Ishikawa (cell line): ENCODE data around the gene BRAP.

Source experiments
- CEBPB ChIP-seq: IDR thresholded peaks from 2 replicates; pipeline ENCODE4 v1.6.1; 2012
- CREB1 ChIP-seq: IDR thresholded peaks from 2 replicates; pipeline ENCODE4 v1.6.1; 2012; ENCODE audit warnings: low read depth
- EGR1 ChIP-seq: IDR thresholded peaks from 2 replicates; pipeline ENCODE4 v1.6.1; 2012
- EP300 ChIP-seq: IDR thresholded peaks from 2 replicates; pipeline ENCODE4 v1.6.1; 2012; ENCODE audit warnings: borderline replicate concordance
- FOXM1 ChIP-seq: IDR thresholded peaks from 2 replicates; pipeline ENCODE4 v1.6.1; 2012; ENCODE audit warnings: low read depth, borderline replicate concordance
- MAX ChIP-seq: IDR thresholded peaks from 2 replicates; pipeline ENCODE4 v1.6.1; 2012
- NFIC ChIP-seq: IDR thresholded peaks from 2 replicates; pipeline ENCODE4 v1.6.1; 2012
- RAD21 ChIP-seq: IDR thresholded peaks from 2 replicates; pipeline ENCODE4 v1.6.1; 2012; ENCODE audit warnings: low read depth
- REST ChIP-seq: IDR thresholded peaks from 2 replicates; pipeline ENCODE4 v1.6.1; 2012; ENCODE audit warnings: low read depth, mild to moderate bottlenecking
- TAF1 ChIP-seq: IDR thresholded peaks from 2 replicates; pipeline ENCODE4 v1.6.1; 2012; ENCODE audit warnings: low read depth, mild to moderate bottlenecking
- TCF12 ChIP-seq: IDR thresholded peaks from 2 replicates; pipeline ENCODE4 v1.6.1; 2012; ENCODE audit warnings: low read depth
- TEAD4 ChIP-seq: IDR thresholded peaks from 2 replicates; pipeline ENCODE4 v1.6.1; 2012
- USF1 ChIP-seq: IDR thresholded peaks from 2 replicates; pipeline ENCODE4 v1.6.1; 2012
- YY1 ChIP-seq: IDR thresholded peaks from 2 replicates; pipeline ENCODE4 v1.6.1; 2012; ENCODE audit warnings: low read depth
- ZBTB7A ChIP-seq: IDR thresholded peaks from 2 replicates; pipeline ENCODE4 v1.6.1; 2012; ENCODE audit warnings: low read depth

Gene BRAP

GRCh38 chr12:111598637-111599452 is 86.9 kb downstream of the BRAP start, which contains the start of gene ATXN2:
Gene ATXN2 (minus strand): TSS chr12:111599315. CDS start chr12:111599034, 281 bp downstream.
- TF ChIP-seq CREB1 (no peak), FOXM1 (no peak), ZBTB7A (0 out of 2 replicates have a peak, but pooled peaks have one; percentile 21), TCF12 (no peak), USF1 (no peak), EGR1 (no peak), RAD21 (no peak), REST (peak; percentile 10; the same call in 1 of the 2 replicates)

DNA sequence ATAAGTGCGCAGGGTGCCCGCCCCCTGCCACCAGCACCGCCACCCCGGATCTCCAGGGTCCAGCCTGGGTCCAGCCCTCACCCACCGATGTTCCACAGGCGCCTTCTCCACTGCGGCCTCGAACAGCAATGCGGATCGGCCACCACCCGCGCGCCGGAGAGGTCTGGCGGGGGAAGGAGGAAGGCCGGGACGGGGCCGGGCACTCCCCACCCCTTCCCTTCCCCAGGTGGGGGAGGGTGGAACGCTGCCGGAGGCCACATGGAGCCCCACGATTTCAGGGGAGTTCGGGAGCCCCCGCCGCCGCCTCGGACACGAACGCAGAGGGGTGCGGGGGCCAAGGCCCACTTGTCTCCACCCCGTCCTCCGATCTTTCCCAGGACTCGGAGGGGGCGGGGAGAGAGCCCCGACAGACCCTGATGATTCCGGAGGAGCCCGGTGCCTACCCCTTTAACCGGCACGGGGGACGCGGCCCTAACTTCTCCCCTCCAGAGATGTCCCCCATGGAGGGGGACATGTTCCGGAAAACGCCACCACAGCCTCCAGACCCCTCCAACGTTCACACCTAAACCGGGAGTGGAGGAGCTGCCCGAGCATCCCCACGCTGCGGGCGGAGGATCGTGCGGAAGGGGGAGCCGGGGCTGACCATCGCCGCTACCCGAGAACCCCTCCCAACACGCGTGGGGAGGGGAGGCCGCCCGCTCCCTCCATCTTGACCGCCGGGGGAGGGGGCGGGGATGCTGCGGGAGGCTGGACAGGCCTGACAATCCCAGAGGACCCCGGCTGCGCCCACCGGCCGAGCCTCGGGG is 87.7 kb downstream of the BRAP start:
- peak; percentile 71; the same call in 1 of the 2 replicates for TF ChIP-seq YY1
- peak; percentile 53; the same call in 1 of the 2 replicates for TF ChIP-seq ZBTB7A
- no peak for TF ChIP-seq CEBPB
- peak; percentile 69 for TF ChIP-seq MAX
- TF ChIP-seq RAD21: no peak
- 0 out of 2 replicates have a peak, but pooled peaks have one; percentile 13 for TF ChIP-seq EGR1
- TF ChIP-seq TAF1: peak; percentile 35
- no peak for TF ChIP-seq NFIC
- TF ChIP-seq CREB1: no peak
- no peak for TF ChIP-seq USF1
- 0 out of 2 replicates have a peak, but pooled peaks have one; percentile 2 for TF ChIP-seq TEAD4
- TF ChIP-seq FOXM1: no peak
- TF ChIP-seq EP300: no peak
- TF ChIP-seq REST: no peak
- TF ChIP-seq TCF12: no peak

DNA sequence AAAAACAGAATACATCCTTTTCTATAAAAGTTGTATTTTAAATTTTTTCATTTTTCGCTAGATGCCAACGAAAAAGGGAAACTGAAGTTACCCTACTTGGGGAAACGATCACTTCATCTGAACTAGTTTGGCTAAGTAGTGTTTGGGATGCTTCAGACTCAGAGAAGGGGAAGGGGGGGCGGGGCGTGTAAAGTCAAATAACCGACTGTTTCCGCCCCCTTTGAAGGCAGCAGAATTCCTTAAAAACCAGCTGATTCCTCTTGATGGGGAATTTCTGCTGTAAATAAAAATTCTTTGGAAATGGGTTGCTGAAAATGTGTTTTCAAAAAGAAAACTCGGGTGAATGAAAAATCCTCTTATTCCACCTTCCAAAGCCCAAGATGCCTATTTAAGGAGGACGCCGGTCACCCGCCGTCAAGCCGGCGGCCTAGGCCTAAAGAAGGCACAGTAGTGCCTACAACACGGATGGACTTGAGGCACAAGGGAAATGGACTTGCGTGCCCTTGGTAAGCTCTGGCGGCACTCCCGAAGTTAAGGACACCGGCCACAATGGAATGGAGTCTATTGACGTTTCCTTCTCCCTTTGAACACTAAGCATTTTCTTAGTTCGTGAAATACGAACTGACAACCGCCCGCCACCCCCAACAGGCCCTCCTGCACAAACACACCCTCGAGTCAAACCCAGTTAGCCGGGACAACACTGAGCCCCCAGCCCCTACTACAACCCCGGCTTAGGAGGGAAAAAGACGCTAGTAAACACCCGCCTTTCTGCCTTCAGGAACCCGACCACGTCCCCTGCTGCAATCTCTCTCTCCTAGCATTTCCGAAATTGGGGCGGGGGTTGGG is 88.5 kb downstream of the BRAP start:
- peak; percentile 42; the same call in 1 of the 2 replicates for TF ChIP-seq TAF1
- TF ChIP-seq REST: no peak
